IPS-18a (cell line): ENCODE results near the gene PALLD.
A peak's percentile ranks its signal among the peaks of the same experiment; 100 is the strongest.
"Not testable (repeated sequence)": the region's sequence is repeated elsewhere in the genome, so short reads cannot be mapped to it uniquely, and the experiment has no call there.

ENCODE experiments used
- H3K27ac ChIP-seq: one replicate; pipeline ENCODE4 v1.5.1; 2013; ENCODE audit warnings: low read length
- H3K27me3 ChIP-seq: one replicate; pipeline ENCODE4 v1.6.1; 2013; ENCODE audit warnings: mild to moderate bottlenecking, low read length; ENCODE audit not compliant: control insufficient read depth, insufficient read depth
- H3K36me3 ChIP-seq: one replicate; pipeline ENCODE4 v1.6.1; 2013; ENCODE audit warnings: low read depth, low read length; ENCODE audit not compliant: control insufficient read depth
- H3K4me1 ChIP-seq: one replicate; pipeline ENCODE4 v1.6.1; 2013; ENCODE audit warnings: low read depth, low read length; ENCODE audit not compliant: control insufficient read depth
- H3K4me3 ChIP-seq: one replicate; pipeline ENCODE4 v1.5.1; 2013; ENCODE audit warnings: low read length
- H3K9ac ChIP-seq: one replicate; pipeline ENCODE4 v1.6.1; 2013; ENCODE audit warnings: mild to moderate bottlenecking, low read length, moderate library complexity
- H3K9me3 ChIP-seq: one replicate; pipeline ENCODE4 v1.6.1; 2013; ENCODE audit warnings: low read depth, low read length; ENCODE audit not compliant: control insufficient read depth

The PALLD gene

GRCh38 chr4:168804146-168804545 lies 307.3 kb downstream of the PALLD start:
- Histone ChIP-seq H3K36me3 (no peaks in the 10 kb centered on the region), H3K27me3 (no peaks in the 10 kb centered on the region), H3K4me1 (peaks cover 18% of the 10 kb centered on the region), H3K27ac (no peak overlapping the region), H3K9me3 (no peaks in the 10 kb centered on the region), H3K9ac (no peak overlapping the region), H3K4me3 (no peak overlapping the region)

DNA sequence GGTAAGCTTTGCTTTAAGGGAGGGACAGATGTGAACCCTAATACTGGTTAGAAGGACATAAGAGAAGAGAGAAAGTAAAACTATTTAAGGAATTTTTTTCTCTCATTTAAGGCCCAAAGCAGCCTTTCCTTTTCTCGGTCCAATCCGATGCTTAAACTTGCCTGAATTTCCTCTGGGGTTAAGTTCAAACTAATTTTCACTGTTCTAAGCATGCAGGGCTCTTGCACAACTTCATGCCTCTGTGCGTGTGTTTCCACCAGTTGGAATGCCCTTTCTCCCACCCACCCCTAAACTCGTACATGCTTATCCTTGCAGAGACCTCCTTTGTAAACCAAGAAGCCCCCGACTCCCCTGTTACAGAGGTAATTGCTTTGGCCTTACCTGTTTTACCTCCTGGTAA lies 308.5 kb downstream of the PALLD start:
- Histone ChIP-seq H3K27ac (no peak overlapping the region), H3K36me3 (no peaks in the 10 kb centered on the region), H3K4me3 (no peak overlapping the region), H3K9me3 (no peaks in the 10 kb centered on the region), H3K9ac (no peak overlapping the region), H3K27me3 (no peaks in the 10 kb centered on the region), H3K4me1 (peaks cover 18% of the 10 kb centered on the region)

GRCh38 chr4:168806247-168806646 lies 309.4 kb downstream of the PALLD start:
- not testable (repeated sequence) for H3K9me3 ChIP-seq, H3K9ac ChIP-seq, H3K4me3 ChIP-seq, H3K36me3 ChIP-seq, H3K27ac ChIP-seq, H3K27me3 ChIP-seq
- H3K4me1 ChIP-seq, result peaks cover 18% of the 10 kb centered on the region

DNA sequence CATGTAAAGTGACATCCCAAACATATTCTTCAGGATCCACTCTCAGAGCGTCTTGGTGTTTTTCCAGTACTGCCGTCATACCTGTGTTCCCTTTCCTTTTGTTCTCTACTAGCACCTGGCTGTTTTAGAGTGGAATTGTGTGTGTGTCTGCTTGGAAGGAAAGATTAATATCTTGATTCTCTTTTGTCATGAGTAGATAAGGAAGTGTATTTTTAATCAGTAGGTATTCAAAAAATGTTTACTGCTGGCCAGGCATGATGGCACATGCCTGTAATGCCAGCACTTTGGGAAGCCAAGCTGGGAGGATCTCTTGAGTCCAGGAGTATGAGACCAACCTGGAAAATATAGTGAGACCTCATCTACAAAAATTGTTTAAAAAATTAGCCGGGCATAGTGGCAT lies 314.4 kb downstream of the PALLD start:
- no peak overlapping the region for H3K27ac ChIP-seq
- H3K4me3 ChIP-seq, result no peak overlapping the region
- no peaks in the 10 kb centered on the region for H3K27me3 ChIP-seq
- H3K4me1 ChIP-seq, result peaks cover 17% of the 10 kb centered on the region
- no peaks in the 10 kb centered on the region for H3K36me3 ChIP-seq
- no peak overlapping the region for H3K9ac ChIP-seq
- H3K9me3 ChIP-seq, result no peaks in the 10 kb centered on the region

DNA sequence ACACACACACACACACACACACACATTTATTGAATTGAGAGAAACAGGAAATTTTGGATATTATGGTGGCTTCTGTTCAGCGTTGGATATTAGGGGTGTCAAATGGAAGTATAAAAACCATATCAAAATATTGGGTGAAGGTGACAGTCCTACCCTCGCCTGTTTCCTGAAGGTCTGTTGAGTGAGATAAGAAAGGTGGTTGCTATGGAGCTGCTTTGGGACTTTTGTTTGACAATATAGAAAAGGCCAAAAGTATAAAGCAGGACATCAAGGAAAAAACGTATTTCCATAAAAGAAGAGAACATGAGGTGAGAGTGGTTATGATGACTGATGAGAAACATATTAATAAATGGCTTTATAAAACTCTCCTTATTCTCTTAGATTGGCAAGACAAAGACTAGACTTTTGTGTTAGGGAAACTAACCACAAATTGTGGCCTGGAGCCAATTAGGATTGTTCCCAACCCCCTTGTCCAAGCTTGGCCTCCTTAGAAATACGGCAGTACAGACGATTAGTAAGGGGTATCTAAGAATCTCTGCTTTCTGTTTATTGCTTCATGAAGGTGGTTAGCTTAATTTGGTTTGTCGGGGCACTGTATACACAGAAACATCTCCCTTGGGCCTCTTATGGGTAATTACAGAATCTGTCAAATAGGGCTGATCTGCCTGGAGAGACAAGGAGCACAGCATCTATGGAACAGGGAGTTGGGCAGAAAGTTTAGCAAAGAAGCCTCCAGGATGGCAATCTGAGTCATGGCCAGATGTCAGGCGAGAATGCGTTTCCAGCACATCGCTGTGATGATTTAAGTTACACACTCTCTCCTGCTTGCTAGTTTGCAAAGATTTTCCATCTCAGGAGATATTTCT lies 315.2 kb downstream of the PALLD start:
- H3K9ac ChIP-seq, result no peak overlapping the region
- H3K36me3 ChIP-seq, result no peaks in the 10 kb centered on the region
- H3K27me3 ChIP-seq, result no peaks in the 10 kb centered on the region
- peaks cover 23% of the 10 kb centered on the region for H3K4me1 ChIP-seq
- no peak overlapping the region for H3K4me3 ChIP-seq
- H3K9me3 ChIP-seq, result no peaks in the 10 kb centered on the region
- H3K27ac ChIP-seq, result no peak overlapping the region

- H3K9ac ChIP-seq, result no peak overlapping the region
- H3K36me3 ChIP-seq, result no peaks in the 10 kb centered on the region
- no peaks in the 10 kb centered on the region for H3K9me3 ChIP-seq
- no peak overlapping the region for H3K27ac ChIP-seq
- H3K4me3 ChIP-seq, result no peak overlapping the region
- H3K27me3 ChIP-seq, result no peaks in the 10 kb centered on the region
- peaks cover 30% of the 10 kb centered on the region for H3K4me1 ChIP-seq
Observed at GRCh38 chr4:168812806-168813205, 316.0 kb downstream of the PALLD start.

DNA sequence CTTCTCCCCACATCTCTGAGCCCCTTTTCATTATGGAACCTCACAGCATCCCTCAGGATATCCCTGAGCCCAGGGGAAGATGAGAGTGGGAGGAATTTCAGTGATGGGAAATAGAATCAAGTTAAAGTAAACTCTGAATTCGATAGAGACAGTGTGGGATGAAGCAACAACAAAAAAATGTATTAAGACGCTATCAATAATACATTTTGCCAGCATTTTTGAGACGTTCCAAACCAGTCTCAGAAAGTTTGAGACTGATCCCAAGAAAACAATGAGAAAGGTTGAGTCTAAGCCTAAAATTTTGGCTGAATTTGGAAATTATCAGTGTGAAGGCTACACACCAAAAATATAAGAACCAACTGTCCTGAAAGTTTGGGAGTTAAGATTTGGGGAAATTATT lies 317.0 kb downstream of the PALLD start:
- Histone ChIP-seq H3K36me3 (no peaks in the 10 kb centered on the region), H3K4me1 (peaks cover 35% of the 10 kb centered on the region), H3K27ac (no peak overlapping the region), H3K27me3 (no peaks in the 10 kb centered on the region), H3K9ac (no peak overlapping the region), H3K4me3 (no peak overlapping the region), H3K9me3 (no peaks in the 10 kb centered on the region)

- no peaks in the 10 kb centered on the region for H3K9me3 ChIP-seq
- no peak overlapping the region for H3K4me3 ChIP-seq
- peak overlapping the region; percentile 77 for H3K27ac ChIP-seq
- no peaks in the 10 kb centered on the region for H3K27me3 ChIP-seq
- H3K4me1 ChIP-seq, result peaks cover 42% of the 10 kb centered on the region
- H3K9ac ChIP-seq, result peak overlapping the region; percentile 33
- no peaks in the 10 kb centered on the region for H3K36me3 ChIP-seq
Observed at GRCh38 chr4:168815379-168816345, 318.8 kb downstream of the PALLD start.

GRCh38 chr4:168817370-168817769 lies 320.5 kb downstream of the PALLD start:
- Histone ChIP-seq H3K4me1 (peaks cover 43% of the 10 kb centered on the region), H3K4me3 (peak overlapping the region; percentile 45), H3K27ac (peak overlapping the region; percentile 90)

GRCh38 chr4:168822481-168822880 lies 325.6 kb downstream of the PALLD start:
- no peak overlapping the region for H3K4me3 ChIP-seq
- peaks cover 23% of the 10 kb centered on the region for H3K4me1 ChIP-seq
- H3K9ac ChIP-seq, result no peak overlapping the region
- no peak overlapping the region for H3K27ac ChIP-seq
- no peaks in the 10 kb centered on the region for H3K27me3 ChIP-seq
- H3K36me3 ChIP-seq, result no peaks in the 10 kb centered on the region
- H3K9me3 ChIP-seq, result no peaks in the 10 kb centered on the region

More at GRCh38 chr4:168817370-168817769, 320.5 kb downstream of the PALLD start:
- Histone ChIP-seq H3K9me3 (no peaks in the 10 kb centered on the region), H3K9ac (peak overlapping the region; percentile 55), H3K36me3 (no peaks in the 10 kb centered on the region), H3K27me3 (no peaks in the 10 kb centered on the region)

DNA sequence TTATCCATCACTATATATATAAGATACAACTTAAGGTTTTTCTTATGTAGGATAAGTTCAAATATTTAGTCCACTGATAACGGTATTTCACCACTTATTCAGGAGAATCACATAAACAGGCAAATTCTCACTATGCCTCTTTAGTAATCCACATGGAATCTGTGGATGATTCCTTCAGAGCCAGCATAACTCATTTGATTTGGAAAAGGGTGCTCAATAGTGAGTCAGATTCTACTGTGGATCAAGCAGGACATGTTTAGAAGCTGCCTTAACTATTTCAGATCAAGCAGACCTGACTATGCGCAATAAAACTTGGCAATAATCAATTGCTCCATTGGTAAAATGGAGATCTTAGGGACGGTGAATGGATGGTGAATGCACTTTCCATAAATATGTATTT lies 329.1 kb downstream of the PALLD start:
- no peak overlapping the region for H3K27ac ChIP-seq
- H3K4me1 ChIP-seq, result peaks cover 9% of the 10 kb centered on the region
- no peak overlapping the region for H3K9ac ChIP-seq
- no peaks in the 10 kb centered on the region for H3K36me3 ChIP-seq
- no peaks in the 10 kb centered on the region for H3K9me3 ChIP-seq
- H3K27me3 ChIP-seq, result peaks cover 7% of the 10 kb centered on the region
- H3K4me3 ChIP-seq, result no peak overlapping the region
